ENCODE measurements around the gene USP54. TPM values are rescaled to one million over a fixed set of nuclear protein-coding genes. Genes with fewer than 3 reads are reported as not detected.

Gene USP54
- total RNA-seq, 4 donors from 2014 or later: 96.6 to 172 (median 125) TPM

DNA sequence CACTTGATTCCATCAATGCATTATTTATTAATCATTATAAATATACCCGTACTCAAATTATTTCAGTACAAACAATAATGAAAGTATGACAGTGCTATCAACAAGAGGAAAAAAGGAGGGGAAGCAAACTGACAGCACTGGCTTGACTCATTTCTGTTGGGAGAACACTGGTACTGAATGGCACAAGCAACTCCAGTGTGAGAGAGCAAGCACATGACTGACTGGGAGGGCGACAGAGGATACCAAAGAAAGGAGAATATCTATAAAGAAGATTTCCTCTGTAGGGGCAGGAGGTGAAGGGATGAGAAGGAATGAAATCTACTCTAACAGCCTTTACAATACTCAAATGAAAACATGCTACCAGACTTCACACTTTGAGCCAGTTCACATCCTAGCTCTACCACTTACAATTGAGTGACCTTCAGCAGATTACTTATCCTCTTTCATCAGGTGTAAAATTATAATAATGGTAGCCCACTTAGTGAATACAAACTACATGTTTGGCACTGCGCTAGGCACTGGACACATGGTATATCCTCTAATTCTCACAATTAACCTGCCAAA lies 1.5 kb downstream of the USP54 start:
- WGBS, 2 donors: 58 to 61% methylated on average over 3 of the region's 3 CpGs
- TF ChIP-seq POLR2A (IDR thresholded peaks at IDR 0.05) (no peak), EP300 (IDR thresholded peaks at IDR 0.05) (peak in 1 of 2 donors; percentile 58)
- TF ChIP-seq, protein P1, sequence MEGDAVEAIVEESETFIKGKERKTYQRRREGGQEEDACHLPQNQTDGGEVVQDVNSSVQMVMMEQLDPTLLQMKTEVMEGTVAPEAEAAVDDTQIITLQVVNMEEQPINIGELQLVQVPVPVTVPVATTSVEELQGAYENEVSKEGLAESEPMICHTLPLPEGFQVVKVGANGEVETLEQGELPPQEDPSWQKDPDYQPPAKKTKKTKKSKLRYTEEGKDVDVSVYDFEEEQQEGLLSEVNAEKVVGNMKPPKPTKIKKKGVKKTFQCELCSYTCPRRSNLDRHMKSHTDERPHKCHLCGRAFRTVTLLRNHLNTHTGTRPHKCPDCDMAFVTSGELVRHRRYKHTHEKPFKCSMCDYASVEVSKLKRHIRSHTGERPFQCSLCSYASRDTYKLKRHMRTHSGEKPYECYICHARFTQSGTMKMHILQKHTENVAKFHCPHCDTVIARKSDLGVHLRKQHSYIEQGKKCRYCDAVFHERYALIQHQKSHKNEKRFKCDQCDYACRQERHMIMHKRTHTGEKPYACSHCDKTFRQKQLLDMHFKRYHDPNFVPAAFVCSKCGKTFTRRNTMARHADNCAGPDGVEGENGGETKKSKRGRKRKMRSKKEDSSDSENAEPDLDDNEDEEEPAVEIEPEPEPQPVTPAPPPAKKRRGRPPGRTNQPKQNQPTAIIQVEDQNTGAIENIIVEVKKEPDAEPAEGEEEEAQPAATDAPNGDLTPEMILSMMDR (IDR thresholded peaks at IDR 0.05): no peak
- H3K27ac ChIP-seq: peak overlapping the region; percentile 23 to 94 (median 82)
- H3K4me3 ChIP-seq: peak overlapping the region in 1 of 4 donors; percentile 2
- H3K36me3 ChIP-seq: no peaks in the 10 kb centered on the region
- peaks cover 0 to 78% (median 35%) of the 10 kb centered on the region in 4 donors for H3K4me1 ChIP-seq
- DNase-seq (ENCODE audit: low spot score in 2 of 2): no peak
- H3K9me3 ChIP-seq: no peaks in the 10 kb centered on the region
- no peaks in the 10 kb centered on the region for H3K27me3 ChIP-seq

DNA sequence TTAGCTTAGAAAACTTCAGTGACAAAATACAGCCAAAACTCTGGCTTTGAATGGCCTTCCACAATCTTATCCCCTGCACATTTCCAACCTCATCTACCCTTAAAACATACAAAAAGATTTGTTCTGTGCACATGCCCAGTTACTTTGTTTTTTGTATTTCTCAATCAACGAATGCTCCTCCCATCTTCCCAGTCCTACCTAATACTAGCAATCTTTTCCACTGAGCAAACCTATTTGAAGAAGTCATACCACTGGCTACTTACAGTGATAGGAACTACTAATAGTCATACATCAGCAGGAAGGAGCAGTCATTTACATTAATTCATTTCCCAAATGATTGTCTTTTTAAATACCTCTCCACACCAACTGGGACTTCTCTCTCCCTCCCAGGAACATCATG lies 2.5 kb downstream of the USP54 start:
- TF ChIP-seq, protein P1 (IDR thresholded peaks at IDR 0.05): no peak
- TF ChIP-seq POLR2A (IDR thresholded peaks at IDR 0.05) (no peak), EP300 (IDR thresholded peaks at IDR 0.05) (no peak)
- 74 to 79% methylated on average over 1 of the region's 1 CpG for WGBS, 2 donors
- no peaks in the 10 kb centered on the region for H3K36me3 ChIP-seq
- H3K27me3 ChIP-seq: no peaks in the 10 kb centered on the region
- peaks cover 0 to 78% (median 35%) of the 10 kb centered on the region in 4 donors for H3K4me1 ChIP-seq
- no peak overlapping the region for H3K4me3 ChIP-seq
- no peaks in the 10 kb centered on the region for H3K9me3 ChIP-seq
- no peak for DNase-seq (ENCODE audit: low spot score in 2 of 2)
- peak overlapping the region in 3 of 4 donors; percentile 48 to 94 (median 88) for H3K27ac ChIP-seq

DNA sequence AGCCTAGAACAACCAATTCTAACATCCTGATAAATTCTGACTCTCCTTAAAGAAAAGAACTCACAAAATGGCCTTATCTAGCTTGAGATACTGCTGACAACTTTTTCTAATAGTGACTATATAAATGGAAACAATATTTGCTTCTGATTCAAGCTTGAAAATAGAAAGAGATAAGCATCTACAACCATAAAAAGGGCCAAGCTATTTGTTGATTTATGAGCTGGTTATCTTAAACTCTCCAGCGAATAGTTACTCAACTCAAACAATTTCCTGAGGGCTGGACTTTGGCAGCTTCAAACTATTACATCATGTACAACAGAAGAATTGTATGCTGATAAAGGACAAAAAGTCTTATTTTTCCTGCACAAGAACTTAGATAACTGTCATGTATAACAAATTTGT lies 4.6 kb downstream of the USP54 start:
- DNase-seq (ENCODE audit: low spot score in 2 of 2): peak in 1 of 2 donors; percentile 49
- TF ChIP-seq, protein P1 (IDR thresholded peaks at IDR 0.05): no peak
- TF ChIP-seq EP300 (IDR thresholded peaks at IDR 0.05) (peak; percentile 46 to 65), POLR2A (IDR thresholded peaks at IDR 0.05) (no peak)
- H3K36me3 ChIP-seq: no peaks in the 10 kb centered on the region
- peaks cover 0 to 76% (median 31%) of the 10 kb centered on the region in 4 donors for H3K4me1 ChIP-seq
- no peaks in the 10 kb centered on the region for H3K27me3 ChIP-seq
- peak overlapping the region; percentile 47 to 94 (median 80) for H3K27ac ChIP-seq
- WGBS, 2 donors: 0 to 3% methylated on average over 1 of the region's 1 CpG
- H3K9me3 ChIP-seq: no peaks in the 10 kb centered on the region
- H3K4me3 ChIP-seq: no peak overlapping the region

DNA sequence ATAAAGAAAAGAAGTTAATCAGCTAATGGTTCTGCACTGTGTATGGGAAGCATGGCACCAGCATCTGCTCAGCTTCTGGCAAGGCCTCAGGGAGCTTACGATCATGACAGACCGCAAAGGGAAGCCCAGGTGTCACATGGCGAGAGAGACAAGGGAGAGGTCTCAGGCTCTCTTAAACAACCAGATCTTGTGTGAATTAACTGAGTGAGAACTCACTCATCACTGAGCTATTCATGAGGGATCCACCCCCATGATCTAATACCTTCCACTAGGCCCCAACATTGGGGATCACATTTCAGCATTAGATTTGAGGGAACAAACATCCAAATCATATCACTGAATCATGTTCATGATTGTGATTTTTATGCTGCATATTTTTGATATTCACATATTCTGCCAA lies 5.8 kb downstream of the USP54 start:
- WGBS, 2 donors: 90 to 91% methylated on average over 3 of the region's 3 CpGs
- Histone ChIP-seq H3K27ac (peak overlapping the region in 3 of 4 donors; percentile 4 to 94 (median 88)), H3K4me3 (no peak overlapping the region), H3K4me1 (peaks cover 0 to 69% (median 24%) of the 10 kb centered on the region in 4 donors), H3K27me3 (no peaks in the 10 kb centered on the region), H3K36me3 (no peaks in the 10 kb centered on the region), H3K9me3 (no peaks in the 10 kb centered on the region)
- peak in 1 of 2 donors; percentile 16 for DNase-seq (ENCODE audit: low spot score in 2 of 2)
- TF ChIP-seq POLR2A (IDR thresholded peaks at IDR 0.05) (no peak), EP300 (IDR thresholded peaks at IDR 0.05) (peak in 1 of 2 donors; percentile 32)
- TF ChIP-seq, protein P1 (IDR thresholded peaks at IDR 0.05): no peak

DNA sequence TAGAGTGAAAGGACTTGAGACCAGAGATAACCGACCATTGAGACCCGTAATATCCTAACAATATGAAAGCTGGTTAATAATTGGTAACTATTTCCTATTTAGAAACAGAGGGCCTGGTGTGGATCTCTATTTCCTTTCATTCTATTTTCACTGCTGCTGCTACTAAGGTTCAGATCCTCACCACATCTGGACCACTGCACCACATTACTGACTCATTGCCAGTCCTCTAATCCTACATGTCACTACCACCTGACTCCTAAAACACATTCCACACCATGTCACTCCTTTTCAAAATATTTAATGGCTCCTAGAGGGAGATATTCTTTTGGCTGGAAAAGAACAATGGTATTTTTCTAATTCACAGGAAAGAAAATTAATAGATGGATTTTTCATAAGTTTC lies 6.4 kb downstream of the USP54 start:
- DNase-seq (ENCODE audit: low spot score in 2 of 2): no peak
- Histone ChIP-seq H3K36me3 (no peaks in the 10 kb centered on the region), H3K27ac (peak overlapping the region in 2 of 4 donors; percentile 88 to 94), H3K27me3 (no peaks in the 10 kb centered on the region), H3K9me3 (no peaks in the 10 kb centered on the region), H3K4me3 (no peak overlapping the region), H3K4me1 (peaks cover 0 to 63% (median 21%) of the 10 kb centered on the region in 4 donors)
- WGBS, 2 donors: 92 to 96% methylated on average over 2 of the region's 2 CpGs
- TF ChIP-seq EP300 (IDR thresholded peaks at IDR 0.05) (no peak), POLR2A (IDR thresholded peaks at IDR 0.05) (no peak)
- TF ChIP-seq, protein P1 (IDR thresholded peaks at IDR 0.05): no peak

All from tibial nerve (tissue), 4 donors.